NCI-H2029 treated with DMSO at 0.1 percent for 48 hours (cell line): Measurements from ENCODE around the gene ZKSCAN3.
"Not testable (repeated sequence)": the region's sequence is repeated elsewhere in the genome, so short reads cannot be mapped to it uniquely, and the experiment has no call there.

Experiments
- DNase-seq: peaks from one replicate; lab custom pipeline; 2025; lab: John Stamatoyannopoulos, UW

ZKSCAN3 gene

GRCh38 chr6:28349892-28350737 is at the start of gene ZKSCAN3:
ZKSCAN3 (plus strand) TSS chr6:28349947; CDS start chr6:28359587, 9,640 bp downstream.
- DNase-seq = peak; percentile 84

- no peak for DNase-seq
These were observed 46.2 kb upstream of the ZKSCAN3 start for GRCh38 chr6:28303570-28303969.

DNA sequence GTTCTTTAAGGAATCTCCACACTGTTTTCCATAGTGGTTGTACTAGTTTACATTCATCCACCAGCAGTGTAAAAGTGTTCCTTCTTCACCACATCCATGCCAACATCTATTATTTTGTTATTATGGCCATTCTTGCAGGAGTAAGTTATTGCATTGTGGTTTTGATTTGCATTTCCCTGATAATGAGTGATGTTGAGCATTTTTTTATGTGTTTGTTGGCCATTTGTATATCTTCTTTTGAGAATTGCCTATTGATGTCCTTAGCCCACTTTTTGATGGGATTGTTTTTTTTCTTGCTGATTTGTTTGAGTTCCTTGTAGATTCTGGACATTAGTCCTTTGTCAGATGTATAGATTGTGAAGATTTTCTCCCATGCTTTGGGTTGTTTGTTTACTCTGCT is 43.4 kb upstream of the ZKSCAN3 start:
- not testable (repeated sequence) for DNase-seq

GRCh38 chr6:28311139-28311823 is 38.5 kb upstream of the ZKSCAN3 start:
- no peak for DNase-seq

DNA sequence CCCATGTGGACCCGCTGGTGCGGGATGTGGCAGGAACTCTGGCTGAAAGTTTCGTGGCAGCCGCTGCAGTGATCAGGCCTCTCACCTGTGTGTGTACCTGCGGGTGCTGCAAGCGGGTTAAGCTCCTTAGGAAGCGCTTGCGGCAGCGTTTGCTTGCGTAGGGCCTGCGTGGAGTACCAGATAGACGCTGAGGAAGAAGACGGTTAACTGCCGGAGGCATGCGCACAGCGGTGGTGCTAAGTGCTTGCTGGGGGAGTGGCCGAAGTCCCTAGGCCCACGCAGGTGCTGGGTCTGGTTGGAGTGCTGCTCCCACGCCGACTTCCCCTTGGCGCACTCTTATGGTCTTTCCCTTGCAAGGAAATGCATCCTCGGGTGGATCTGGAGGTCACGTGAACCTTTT is 36.8 kb upstream of the ZKSCAN3 start:
- no peak for DNase-seq

DNA sequence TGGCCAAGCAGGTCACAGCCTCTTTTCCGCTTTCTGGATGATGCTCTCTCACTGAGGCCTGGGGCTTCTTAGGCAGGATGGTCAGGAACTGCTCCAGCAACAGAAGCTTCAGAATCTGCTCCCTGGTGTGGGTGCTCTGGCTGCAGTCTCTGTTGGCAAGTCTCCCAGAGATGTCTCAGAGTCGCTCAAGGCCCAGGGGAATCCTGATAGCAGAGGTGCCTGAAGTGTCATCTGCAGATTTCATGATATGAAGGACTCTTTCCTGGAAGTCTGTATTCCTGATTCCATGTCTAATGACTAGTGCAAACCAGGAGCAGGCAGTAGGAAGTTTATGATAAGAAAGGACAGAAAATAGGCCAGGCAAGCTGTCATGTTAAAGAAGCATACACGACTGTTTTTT is 34.1 kb upstream of the ZKSCAN3 start:
- no peak for DNase-seq

DNA sequence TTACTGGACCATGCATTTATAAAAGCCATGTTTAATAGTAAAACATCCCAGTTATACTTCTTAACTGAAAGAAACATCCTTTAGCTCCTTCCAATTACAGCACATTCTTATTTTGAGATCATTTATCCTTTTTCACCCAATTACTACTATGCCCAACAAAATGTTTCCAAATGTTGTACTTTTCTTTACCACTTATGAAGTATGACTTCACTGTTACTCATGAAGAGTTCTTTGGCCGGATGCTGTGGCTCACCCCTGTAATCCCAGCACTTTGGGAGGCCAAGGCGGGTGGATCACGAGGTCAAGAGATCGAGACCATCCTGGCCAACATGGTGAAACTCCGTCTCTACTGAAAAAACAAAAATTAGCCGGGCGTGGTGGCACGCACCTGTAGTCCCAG is 31.9 kb upstream of the ZKSCAN3 start:
- DNase-seq = not testable (repeated sequence)

DNA sequence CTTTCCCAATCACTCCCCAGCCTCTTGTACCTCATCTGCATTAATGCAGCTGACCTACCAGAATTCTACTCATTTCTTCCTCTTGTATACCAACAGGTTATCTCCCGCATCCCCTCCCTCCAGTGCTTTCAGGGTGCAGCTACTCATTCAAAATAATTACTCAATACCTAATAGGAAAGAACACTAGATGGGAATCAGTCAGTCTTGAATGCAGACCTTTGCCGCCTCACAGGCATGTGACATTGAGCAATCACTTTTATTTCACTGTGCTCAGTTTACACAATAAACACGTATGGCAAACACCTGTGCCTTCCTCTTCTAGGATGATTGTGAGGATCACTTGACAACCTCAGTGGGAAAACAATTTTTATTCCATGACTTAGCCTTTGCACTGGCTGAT is 27.1 kb upstream of the ZKSCAN3 start:
- DNase-seq = peak; percentile 53

DNA sequence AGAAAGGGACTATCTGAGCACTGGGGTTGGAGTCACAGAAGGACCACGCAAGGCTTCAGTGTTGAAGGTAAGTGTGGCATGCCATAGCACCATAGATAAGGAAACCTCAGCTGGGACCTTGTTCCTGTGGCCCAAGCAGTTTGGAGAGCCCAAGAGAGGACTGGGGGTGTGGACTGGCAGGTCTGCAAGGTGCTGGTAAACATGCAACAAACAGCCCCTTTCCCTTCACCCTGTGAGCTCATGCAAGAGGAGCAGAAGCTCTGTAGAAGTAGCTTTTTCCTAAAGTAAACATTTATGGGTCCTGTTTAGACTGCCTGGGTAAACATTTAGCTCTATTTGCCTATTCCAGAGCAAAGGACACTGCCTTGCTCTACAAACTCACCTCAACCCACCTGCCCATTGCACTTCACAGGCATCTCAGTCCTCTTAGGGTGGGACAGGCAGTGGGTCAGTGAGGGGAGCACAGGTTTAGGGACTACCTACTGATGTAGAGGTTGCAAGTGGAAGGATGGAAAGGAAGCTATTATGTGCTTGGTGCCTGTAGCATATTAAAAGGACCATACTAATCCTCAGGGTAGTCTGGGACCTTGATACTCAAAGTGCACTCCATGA is 25.8 kb upstream of the ZKSCAN3 start:
- peak; percentile 24 for DNase-seq

DNA sequence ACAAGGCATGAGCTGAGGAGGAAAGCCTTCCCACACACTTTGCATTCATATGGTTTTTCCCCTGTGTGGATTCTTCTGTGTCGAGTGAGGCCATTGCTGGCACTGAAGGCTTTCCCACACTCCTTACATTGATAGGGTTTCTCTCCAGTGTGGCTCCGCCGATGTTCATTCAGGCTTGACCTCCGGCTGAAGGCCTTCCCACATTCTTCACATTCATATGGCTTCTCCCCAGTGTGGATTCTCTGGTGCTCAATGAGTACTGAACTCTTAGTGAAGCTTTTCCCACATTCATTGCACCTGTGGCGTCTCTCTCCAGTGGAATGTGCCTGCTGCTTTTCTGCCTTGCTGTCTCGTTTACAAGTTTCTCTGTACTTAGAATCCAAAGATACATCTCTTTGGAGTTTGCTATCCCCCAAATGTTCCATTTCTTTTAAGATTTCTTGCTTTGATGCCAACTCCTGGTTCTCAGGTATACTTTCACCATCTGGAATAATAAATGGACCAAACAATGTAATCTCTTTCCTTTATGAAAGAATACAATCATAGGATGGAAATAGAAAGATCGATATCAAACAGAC is 23.3 kb upstream of the ZKSCAN3 start:
- no peak for DNase-seq

DNA sequence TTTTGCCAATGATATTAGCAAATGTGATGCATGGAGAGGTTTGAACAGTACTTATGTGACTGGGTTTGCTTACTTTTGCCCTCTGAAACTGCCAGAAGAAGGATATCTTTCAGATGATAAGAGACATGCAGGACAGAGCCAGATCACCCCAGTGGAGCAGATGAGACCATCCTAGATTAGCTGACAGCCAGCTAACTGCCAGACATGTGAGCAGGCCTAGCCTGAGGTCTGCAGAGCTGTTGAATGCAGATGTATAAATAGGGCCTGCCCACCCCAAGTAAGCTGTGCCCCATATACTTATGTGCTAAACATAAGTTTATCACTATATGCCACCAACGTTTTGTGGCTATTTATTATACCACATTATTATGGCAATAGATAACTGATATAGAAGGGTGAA is 19.7 kb upstream of the ZKSCAN3 start:
- no peak for DNase-seq

DNA sequence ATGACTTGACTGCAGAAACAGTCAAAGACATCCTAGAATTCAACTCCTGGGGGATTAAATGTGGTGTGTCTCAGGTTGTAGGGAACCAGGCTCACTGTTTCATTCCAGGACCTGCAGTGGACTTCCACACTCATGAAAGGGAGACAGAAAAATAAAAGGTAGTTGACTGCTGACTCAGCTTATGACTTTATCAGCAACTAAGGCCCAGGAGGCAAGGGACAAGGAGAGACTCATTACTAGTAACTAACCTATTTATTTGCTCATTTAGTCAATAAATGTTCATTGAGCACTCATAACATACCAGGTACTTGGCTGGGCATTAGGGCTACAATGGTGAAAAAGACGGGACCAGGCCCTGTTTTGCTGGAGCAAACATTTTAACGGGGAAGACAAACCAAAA is 16.7 kb upstream of the ZKSCAN3 start:
- no peak for DNase-seq

GRCh38 chr6:28333599-28334018 is 16.1 kb upstream of the ZKSCAN3 start:
- DNase-seq = no peak

GRCh38 chr6:28334286-28335039 is 15.3 kb upstream of the ZKSCAN3 start:
- DNase-seq = no peak

DNA sequence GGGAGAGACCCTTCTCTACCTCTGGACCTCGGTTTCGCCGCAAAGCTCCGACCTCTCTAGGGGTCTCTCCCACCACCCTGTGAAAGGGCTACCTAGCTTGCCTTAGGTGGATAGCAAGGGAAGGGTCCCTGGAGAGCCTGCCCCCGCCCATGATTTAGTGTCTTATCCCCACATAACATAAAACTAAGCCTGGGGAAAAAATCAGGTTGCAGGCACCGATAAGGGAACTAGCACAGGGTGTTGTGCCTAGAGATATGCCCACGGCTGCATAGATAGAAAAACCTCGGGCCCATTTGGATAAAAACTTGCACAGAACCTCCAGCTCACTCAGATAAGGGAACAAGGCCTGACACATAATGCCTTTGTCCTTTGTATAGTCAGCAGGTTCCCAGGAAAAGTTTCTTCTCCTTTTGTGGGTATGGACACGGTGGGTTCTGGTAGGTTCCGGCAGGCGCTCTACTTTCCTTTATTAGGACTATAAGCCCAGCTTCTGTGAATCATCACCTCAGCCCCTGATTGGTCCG is 14.6 kb upstream of the ZKSCAN3 start:
- no peak for DNase-seq

- DNase-seq = peak; percentile 81
These were observed 14.0 kb upstream of the ZKSCAN3 start, which contains the start of gene ZSCAN31 for GRCh38 chr6:28335564-28336283. ZSCAN31 (minus strand) TSS chr6:28336148; CDS start chr6:28329683, 6,465 bp downstream.

- peak; percentile 72 for DNase-seq
These were observed 13.2 kb upstream of the ZKSCAN3 start for GRCh38 chr6:28336284-28337120.

GRCh38 chr6:28337121-28337520 is 12.6 kb upstream of the ZKSCAN3 start:
- DNase-seq = no peak

- no peak for DNase-seq
These were observed 9.2 kb upstream of the ZKSCAN3 start for GRCh38 chr6:28340310-28341095.
